GM20000 (cell line): ENCODE data around the gene CLUH.

Source experiments
- DNase-seq: peaks from one replicate; pipeline ENCODE4 v3.0.0; 2012; ENCODE audit warnings: low spot score
- CTCF ChIP-seq: IDR thresholded peaks from 2 replicates; pipeline ENCODE4 v1.5.1; 2012; ENCODE audit warnings: mild to moderate bottlenecking, control low read depth; ENCODE audit errors: extremely low read depth, missing control alignments

Gene CLUH

GRCh38 chr17:2688351-2689342, 22.9 kb downstream of the CLUH start:
- TF ChIP-seq CTCF = no peak
- DNase-seq = peak; percentile 21

- TF ChIP-seq CTCF = no peak
- no peak for DNase-seq
These were observed 24.5 kb downstream of the CLUH start for GRCh38 chr17:2687074-2687418.

- no peak for TF ChIP-seq CTCF
These were observed 25.9 kb downstream of the CLUH start for GRCh38 chr17:2685696-2686095.

GRCh38 chr17:2684549-2684948, 27.0 kb downstream of the CLUH start:
- no peak for DNase-seq
- no peak for TF ChIP-seq CTCF

More at GRCh38 chr17:2685696-2686095, 25.9 kb downstream of the CLUH start:
- no peak for DNase-seq

GRCh38 chr17:2683912-2684311, 27.7 kb downstream of the CLUH start:
- no peak for DNase-seq
- TF ChIP-seq CTCF = no peak

GRCh38 chr17:2682176-2682938, 29.2 kb downstream of the CLUH start:
- no peak for DNase-seq
- TF ChIP-seq CTCF = no peak

GRCh38 chr17:2681650-2682049, 29.9 kb downstream of the CLUH start:
- no peak for TF ChIP-seq CTCF
- DNase-seq = no peak
